ENCODE measurements around the gene RNLS.

Gene RNLS

GRCh38 chr10:88538048-88538447 lies 45.1 kb downstream of the RNLS start:
- Mint-ChIP-seq H3K27ac (no peak overlapping the region), H3K27me3 (ENCODE audit: low read depth) (peaks cover 36% of the 10 kb centered on the region), H3K4me3 (no peak overlapping the region), H3K4me1 (ENCODE audit: low read depth) (no peaks in the 10 kb centered on the region), H3K9me3 (no peaks in the 10 kb centered on the region), H3K36me3 (ENCODE audit: low read depth) (no peaks in the 10 kb centered on the region)

GRCh38 chr10:88537322-88537721 lies 45.8 kb downstream of the RNLS start:
- no peaks in the 10 kb centered on the region for H3K4me1 Mint-ChIP-seq (ENCODE audit: low read depth)
- no peaks in the 10 kb centered on the region for H3K9me3 Mint-ChIP-seq
- peaks cover 36% of the 10 kb centered on the region for H3K27me3 Mint-ChIP-seq (ENCODE audit: low read depth)
- no peak overlapping the region for H3K4me3 Mint-ChIP-seq
- no peak overlapping the region for H3K27ac Mint-ChIP-seq
- H3K36me3 Mint-ChIP-seq (ENCODE audit: low read depth), result no peaks in the 10 kb centered on the region

- no peaks in the 10 kb centered on the region for H3K4me1 Mint-ChIP-seq (ENCODE audit: low read depth)
Observed at GRCh38 chr10:88536437-88536836, 46.7 kb downstream of the RNLS start.

GRCh38 chr10:88534072-88534665 lies 48.9 kb downstream of the RNLS start:
- H3K4me3 Mint-ChIP-seq, result no peak overlapping the region
- no peaks in the 10 kb centered on the region for H3K9me3 Mint-ChIP-seq
- H3K27ac Mint-ChIP-seq, result no peak overlapping the region
- no peaks in the 10 kb centered on the region for H3K36me3 Mint-ChIP-seq (ENCODE audit: low read depth)
- H3K27me3 Mint-ChIP-seq (ENCODE audit: low read depth), result peaks cover 36% of the 10 kb centered on the region
- H3K4me1 Mint-ChIP-seq (ENCODE audit: low read depth), result no peaks in the 10 kb centered on the region

More at GRCh38 chr10:88536437-88536836, 46.7 kb downstream of the RNLS start:
- Mint-ChIP-seq H3K27ac (no peak overlapping the region), H3K36me3 (ENCODE audit: low read depth) (no peaks in the 10 kb centered on the region), H3K9me3 (no peaks in the 10 kb centered on the region), H3K27me3 (ENCODE audit: low read depth) (peaks cover 33% of the 10 kb centered on the region), H3K4me3 (no peak overlapping the region)

- Mint-ChIP-seq H3K4me3 (no peak overlapping the region), H3K27me3 (ENCODE audit: low read depth) (peaks cover 25% of the 10 kb centered on the region), H3K36me3 (ENCODE audit: low read depth) (no peaks in the 10 kb centered on the region), H3K4me1 (ENCODE audit: low read depth) (peaks cover 2% of the 10 kb centered on the region), H3K9me3 (no peaks in the 10 kb centered on the region), H3K27ac (no peak overlapping the region)
Observed at GRCh38 chr10:88531392-88532052, 51.6 kb downstream of the RNLS start.

GRCh38 chr10:88530629-88531391 lies 52.3 kb downstream of the RNLS start:
- no peaks in the 10 kb centered on the region for H3K9me3 Mint-ChIP-seq
- no peak overlapping the region for H3K4me3 Mint-ChIP-seq
- H3K27me3 Mint-ChIP-seq (ENCODE audit: low read depth), result peaks cover 20% of the 10 kb centered on the region
- no peak overlapping the region for H3K27ac Mint-ChIP-seq
- H3K4me1 Mint-ChIP-seq (ENCODE audit: low read depth), result peaks cover 2% of the 10 kb centered on the region
- no peaks in the 10 kb centered on the region for H3K36me3 Mint-ChIP-seq (ENCODE audit: low read depth)

GRCh38 chr10:88530093-88530492 lies 53.0 kb downstream of the RNLS start:
- no peak overlapping the region for H3K4me3 Mint-ChIP-seq
- peaks cover 18% of the 10 kb centered on the region for H3K27me3 Mint-ChIP-seq (ENCODE audit: low read depth)
- no peaks in the 10 kb centered on the region for H3K36me3 Mint-ChIP-seq (ENCODE audit: low read depth)
- H3K27ac Mint-ChIP-seq, result no peak overlapping the region
- no peaks in the 10 kb centered on the region for H3K9me3 Mint-ChIP-seq
- H3K4me1 Mint-ChIP-seq (ENCODE audit: low read depth), result peaks cover 2% of the 10 kb centered on the region

- Mint-ChIP-seq H3K4me1 (ENCODE audit: low read depth) (peaks cover 2% of the 10 kb centered on the region), H3K27ac (no peak overlapping the region), H3K36me3 (ENCODE audit: low read depth) (no peaks in the 10 kb centered on the region), H3K27me3 (ENCODE audit: low read depth) (peaks cover 11% of the 10 kb centered on the region), H3K4me3 (no peak overlapping the region), H3K9me3 (no peaks in the 10 kb centered on the region)
Observed at GRCh38 chr10:88528806-88529570, 54.1 kb downstream of the RNLS start.

GRCh38 chr10:88528201-88528600 lies 54.9 kb downstream of the RNLS start:
- peaks cover 5% of the 10 kb centered on the region for H3K27me3 Mint-ChIP-seq (ENCODE audit: low read depth)
- H3K4me3 Mint-ChIP-seq, result no peak overlapping the region
- H3K4me1 Mint-ChIP-seq (ENCODE audit: low read depth), result peaks cover 2% of the 10 kb centered on the region
- H3K9me3 Mint-ChIP-seq, result no peaks in the 10 kb centered on the region
- no peak overlapping the region for H3K27ac Mint-ChIP-seq
- H3K36me3 Mint-ChIP-seq (ENCODE audit: low read depth), result no peaks in the 10 kb centered on the region

- Mint-ChIP-seq H3K36me3 (ENCODE audit: low read depth) (no peaks in the 10 kb centered on the region), H3K9me3 (no peaks in the 10 kb centered on the region), H3K4me1 (ENCODE audit: low read depth) (peaks cover 2% of the 10 kb centered on the region), H3K4me3 (no peak overlapping the region), H3K27me3 (ENCODE audit: low read depth) (peaks cover 4% of the 10 kb centered on the region), H3K27ac (no peak overlapping the region)
Observed at GRCh38 chr10:88527245-88527644, 55.9 kb downstream of the RNLS start.

- H3K36me3 Mint-ChIP-seq (ENCODE audit: low read depth), result no peaks in the 10 kb centered on the region
- H3K9me3 Mint-ChIP-seq, result no peaks in the 10 kb centered on the region
- H3K27me3 Mint-ChIP-seq (ENCODE audit: low read depth), result peaks cover 4% of the 10 kb centered on the region
- no peak overlapping the region for H3K27ac Mint-ChIP-seq
- peaks cover 2% of the 10 kb centered on the region for H3K4me1 Mint-ChIP-seq (ENCODE audit: low read depth)
- H3K4me3 Mint-ChIP-seq, result no peak overlapping the region
Observed at GRCh38 chr10:88526501-88527105, 56.5 kb downstream of the RNLS start.

- peaks cover 9% of the 10 kb centered on the region for H3K27me3 Mint-ChIP-seq (ENCODE audit: low read depth)
- no peaks in the 10 kb centered on the region for H3K9me3 Mint-ChIP-seq
- H3K4me1 Mint-ChIP-seq (ENCODE audit: low read depth), result peaks cover 2% of the 10 kb centered on the region
- no peak overlapping the region for H3K27ac Mint-ChIP-seq
- H3K4me3 Mint-ChIP-seq, result no peak overlapping the region
- H3K36me3 Mint-ChIP-seq (ENCODE audit: low read depth), result no peaks in the 10 kb centered on the region
Observed at GRCh38 chr10:88525371-88526069, 57.6 kb downstream of the RNLS start.

- Mint-ChIP-seq H3K27me3 (ENCODE audit: low read depth) (peaks cover 12% of the 10 kb centered on the region), H3K36me3 (ENCODE audit: low read depth) (no peaks in the 10 kb centered on the region), H3K9me3 (no peaks in the 10 kb centered on the region), H3K4me3 (no peak overlapping the region), H3K27ac (no peak overlapping the region), H3K4me1 (ENCODE audit: low read depth) (peaks cover 2% of the 10 kb centered on the region)
Observed at GRCh38 chr10:88523739-88524400, 59.2 kb downstream of the RNLS start.

Measured in T-helper 1 cell treated with Interleukin-12 subunit alpha and Interleukin-12 subunit beta and Interleukin-4 antibody, amounts not matched to agents 30 μg/mL and 1 μg/mL, for 36 hours (primary cell).